HEK293 (cell line): ENCODE results near the gene ENDOU.

ENCODE experiments used
- AEBP2 ChIP-seq: fragments of 450-650 bp; formaldehyde crosslinking; IDR thresholded peaks from 2 replicates; pipeline ENCODE4 v1.5.1; 2016; ENCODE audit warnings: missing biosample characterization, missing genetic modification characterization, borderline replicate concordance
- BCL11B ChIP-seq: fragments of 450-650 bp; formaldehyde crosslinking; IDR thresholded peaks from 2 replicates; pipeline ENCODE4 v1.5.1; 2016; ENCODE audit warnings: low read depth, missing biosample characterization, missing genetic modification characterization
- FEZF1 ChIP-seq: fragments of 450-650 bp; formaldehyde crosslinking; IDR thresholded peaks from 2 replicates; pipeline ENCODE4 v1.5.1; 2016; ENCODE audit warnings: missing biosample characterization, missing genetic modification characterization
- GLIS1 ChIP-seq: fragments of 450-650 bp; formaldehyde crosslinking; IDR thresholded peaks from 2 replicates; pipeline ENCODE4 v1.5.1; 2016; ENCODE audit warnings: missing biosample characterization, missing genetic modification characterization
- KLF1 ChIP-seq: fragments of 450-650 bp; formaldehyde crosslinking; IDR thresholded peaks from 2 replicates; pipeline ENCODE4 v1.5.1; 2016; ENCODE audit warnings: missing biosample characterization, missing genetic modification characterization
- PRDM10 ChIP-seq: fragments of 450-650 bp; formaldehyde crosslinking; IDR thresholded peaks from 2 replicates; pipeline ENCODE4 v1.5.1; 2016; ENCODE audit warnings: missing biosample characterization, missing genetic modification characterization
- ZFHX2 ChIP-seq: fragments of 450-650 bp; formaldehyde crosslinking; conservative IDR thresholded peaks from 2 replicates; pipeline ENCODE4 v1.5.1; 2016; ENCODE audit warnings: missing biosample characterization, missing genetic modification characterization
- ZFP37 ChIP-seq: fragments of 450-650 bp; formaldehyde crosslinking; IDR thresholded peaks from 2 replicates; pipeline ENCODE4 v1.5.1; 2016; ENCODE audit warnings: missing biosample characterization, missing genetic modification characterization
- ZNF112 ChIP-seq: fragments of 450-650 bp; formaldehyde crosslinking; IDR thresholded peaks from 2 replicates; pipeline ENCODE4 v1.5.0; 2017; ENCODE audit warnings: missing biosample characterization, missing genetic modification characterization
- ZNF16 ChIP-seq: fragments of 450-650 bp; formaldehyde crosslinking; IDR thresholded peaks from 2 replicates; pipeline ENCODE4 v1.5.1; 2016; ENCODE audit warnings: low read depth, missing biosample characterization, missing genetic modification characterization
- ZNF24 ChIP-seq: fragments of 450-650 bp; formaldehyde crosslinking; IDR thresholded peaks from 2 replicates; pipeline ENCODE4 v1.5.1; 2016; ENCODE audit warnings: missing biosample characterization, missing genetic modification characterization
- ZNF292 ChIP-seq: fragments of 450-650 bp; formaldehyde crosslinking; IDR thresholded peaks from 2 replicates; pipeline ENCODE4 v1.5.1; 2016; ENCODE audit warnings: low read depth, missing biosample characterization, missing genetic modification characterization, borderline replicate concordance
- ZNF302 ChIP-seq: fragments of 450-650 bp; formaldehyde crosslinking; IDR thresholded peaks from 2 replicates; pipeline ENCODE4 v1.5.1; 2016; ENCODE audit warnings: missing biosample characterization, missing genetic modification characterization, low read depth
- ZNF558 ChIP-seq: fragments of 450-650 bp; formaldehyde crosslinking; IDR thresholded peaks from 2 replicates; pipeline ENCODE4 v1.5.1; 2016; ENCODE audit warnings: missing biosample characterization, missing genetic modification characterization
- ZNF585B ChIP-seq: fragments of 450-650 bp; formaldehyde crosslinking; IDR thresholded peaks from 2 replicates; pipeline ENCODE4 v1.5.1; 2016; ENCODE audit warnings: missing biosample characterization, missing genetic modification characterization
- ZNF645 ChIP-seq: fragments of 450-650 bp; formaldehyde crosslinking; IDR thresholded peaks from 2 replicates; pipeline ENCODE4; 2016; ENCODE audit warnings: missing biosample characterization, missing genetic modification characterization
- ZNF664 ChIP-seq: fragments of 450-650 bp; formaldehyde crosslinking; IDR thresholded peaks from 2 replicates; pipeline ENCODE4 v1.5.1; 2016; ENCODE audit warnings: missing biosample characterization, missing genetic modification characterization
- ZNF776 ChIP-seq: fragments of 450-650 bp; formaldehyde crosslinking; IDR thresholded peaks from 2 replicates; pipeline ENCODE4 v1.5.0; 2017; ENCODE audit warnings: missing biosample characterization, missing genetic modification characterization, borderline replicate concordance
- ZNF777 ChIP-seq: fragments of 450-650 bp; formaldehyde crosslinking; IDR thresholded peaks from 2 replicates; pipeline ENCODE4 v1.5.1; 2017; ENCODE audit warnings: missing biosample characterization, missing genetic modification characterization, borderline replicate concordance
- ZNF785 ChIP-seq: fragments of 450-650 bp; formaldehyde crosslinking; IDR thresholded peaks from 2 replicates; pipeline ENCODE4 v1.5.1; 2016; ENCODE audit warnings: missing biosample characterization, missing genetic modification characterization
- ZNF792 ChIP-seq: fragments of 450-650 bp; formaldehyde crosslinking; IDR thresholded peaks from 2 replicates; pipeline ENCODE4 v1.5.1; 2016; ENCODE audit warnings: missing biosample characterization, missing genetic modification characterization
- TF ChIP-seq, protein P1 (sequence below): fragments of 450-650 bp; formaldehyde crosslinking; conservative IDR thresholded peaks from 2 replicates; pipeline ENCODE4 v1.5.1; 2016; ENCODE audit warnings: low read depth, missing biosample characterization, missing genetic modification characterization
- TF ChIP-seq, protein P2 (sequence below): fragments of 450-650 bp; formaldehyde crosslinking; IDR thresholded peaks from 2 replicates; pipeline ENCODE4 v1.5.1; 2016; ENCODE audit warnings: missing biosample characterization, missing genetic modification characterization
- TF ChIP-seq, protein P3 (sequence below): fragments of 450-650 bp; formaldehyde crosslinking; IDR thresholded peaks from 2 replicates; pipeline ENCODE4 v1.5.1; 2016; ENCODE audit warnings: missing biosample characterization, missing genetic modification characterization

Gene ENDOU

DNA sequence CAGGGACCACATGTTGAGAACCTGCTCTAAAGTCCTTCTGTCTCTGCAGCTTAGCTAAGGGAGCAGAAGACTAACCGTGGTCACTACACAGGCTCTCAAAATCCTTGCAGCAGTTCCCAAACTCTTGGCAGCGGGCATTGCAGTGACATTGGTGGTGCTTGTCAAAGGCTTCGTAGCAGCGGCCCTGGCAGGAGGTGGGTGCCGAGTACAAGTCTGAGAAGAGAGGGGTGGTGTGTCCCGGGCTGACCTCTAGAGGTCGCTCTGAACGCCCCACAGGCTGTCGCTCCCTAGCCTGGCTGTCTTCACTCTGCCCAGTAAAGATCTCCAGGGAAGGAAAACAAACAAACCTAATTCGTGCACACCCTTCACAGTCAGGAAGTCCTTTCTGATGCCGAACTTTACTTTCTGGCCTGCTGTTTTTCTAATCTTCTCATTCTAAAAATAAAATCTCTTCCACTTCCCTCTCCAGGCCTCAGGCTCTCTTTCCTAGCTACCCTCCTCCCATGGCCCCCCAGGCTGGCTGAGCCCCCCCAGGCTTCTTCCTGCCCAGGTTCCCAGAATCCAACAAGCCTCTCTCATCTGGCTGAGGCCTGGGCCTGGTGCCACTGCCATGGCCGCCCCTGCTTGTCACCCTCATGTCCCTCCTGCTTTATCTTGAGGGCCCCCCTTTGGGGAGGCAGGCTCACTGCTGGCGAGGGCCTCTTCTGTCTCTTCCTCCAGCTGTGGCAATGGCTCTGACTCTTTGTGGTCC, 7.7 kb downstream of the ENDOU start (continued):
- TF ChIP-seq ZNF302 (tag by site-specific recombination) (no peak), ZNF112 (no peak), BCL11B (no peak), ZNF645 (tag by site-specific recombination) (no peak), FEZF1 (tag by site-specific recombination) (no peak), GLIS1 (tag by site-specific recombination) (peak; percentile 70), ZNF792 (no peak), ZNF24 (tag by site-specific recombination) (0 out of 2 replicates have a peak, but pooled peaks have one; percentile 33), ZNF16 (no peak), KLF1 (tag by site-specific recombination) (no peak), ZNF785 (tag by site-specific recombination) (no peak), ZNF776 (tag by site-specific recombination) (peak; percentile 99), ZNF777 (tag by site-specific recombination) (no peak), ZNF585B (tag by site-specific recombination) (no peak), ZFP37 (tag by site-specific recombination) (no peak), ZNF292 (no peak), ZNF664 (tag by site-specific recombination) (no peak), PRDM10 (tag by site-specific recombination) (peak; percentile 58), ZNF558 (tag by site-specific recombination) (no peak), AEBP2 (tag by site-specific recombination) (no peak), ZFHX2 (tag by site-specific recombination) (no peak)
- TF ChIP-seq, protein P1, sequence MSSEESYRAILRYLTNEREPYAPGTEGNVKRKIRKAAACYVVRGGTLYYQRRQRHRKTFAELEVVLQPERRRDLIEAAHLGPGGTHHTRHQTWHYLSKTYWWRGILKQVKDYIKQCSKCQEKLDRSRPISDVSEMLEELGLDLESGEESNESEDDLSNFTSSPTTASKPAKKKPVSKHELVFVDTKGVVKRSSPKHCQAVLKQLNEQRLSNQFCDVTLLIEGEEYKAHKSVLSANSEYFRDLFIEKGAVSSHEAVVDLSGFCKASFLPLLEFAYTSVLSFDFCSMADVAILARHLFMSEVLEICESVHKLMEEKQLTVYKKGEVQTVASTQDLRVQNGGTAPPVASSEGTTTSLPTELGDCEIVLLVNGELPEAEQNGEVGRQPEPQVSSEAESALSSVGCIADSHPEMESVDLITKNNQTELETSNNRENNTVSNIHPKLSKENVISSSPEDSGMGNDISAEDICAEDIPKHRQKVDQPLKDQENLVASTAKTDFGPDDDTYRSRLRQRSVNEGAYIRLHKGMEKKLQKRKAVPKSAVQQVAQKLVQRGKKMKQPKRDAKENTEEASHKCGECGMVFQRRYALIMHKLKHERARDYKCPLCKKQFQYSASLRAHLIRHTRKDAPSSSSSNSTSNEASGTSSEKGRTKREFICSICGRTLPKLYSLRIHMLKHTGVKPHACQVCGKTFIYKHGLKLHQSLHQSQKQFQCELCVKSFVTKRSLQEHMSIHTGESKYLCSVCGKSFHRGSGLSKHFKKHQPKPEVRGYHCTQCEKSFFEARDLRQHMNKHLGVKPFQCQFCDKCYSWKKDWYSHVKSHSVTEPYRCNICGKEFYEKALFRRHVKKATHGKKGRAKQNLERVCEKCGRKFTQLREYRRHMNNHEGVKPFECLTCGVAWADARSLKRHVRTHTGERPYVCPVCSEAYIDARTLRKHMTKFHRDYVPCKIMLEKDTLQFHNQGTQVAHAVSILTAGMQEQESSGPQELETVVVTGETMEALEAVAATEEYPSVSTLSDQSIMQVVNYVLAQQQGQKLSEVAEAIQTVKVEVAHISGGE (tag by site-specific recombination) = 0 out of 2 replicates have a peak, but pooled peaks have one; percentile 20
- TF ChIP-seq, protein P2, sequence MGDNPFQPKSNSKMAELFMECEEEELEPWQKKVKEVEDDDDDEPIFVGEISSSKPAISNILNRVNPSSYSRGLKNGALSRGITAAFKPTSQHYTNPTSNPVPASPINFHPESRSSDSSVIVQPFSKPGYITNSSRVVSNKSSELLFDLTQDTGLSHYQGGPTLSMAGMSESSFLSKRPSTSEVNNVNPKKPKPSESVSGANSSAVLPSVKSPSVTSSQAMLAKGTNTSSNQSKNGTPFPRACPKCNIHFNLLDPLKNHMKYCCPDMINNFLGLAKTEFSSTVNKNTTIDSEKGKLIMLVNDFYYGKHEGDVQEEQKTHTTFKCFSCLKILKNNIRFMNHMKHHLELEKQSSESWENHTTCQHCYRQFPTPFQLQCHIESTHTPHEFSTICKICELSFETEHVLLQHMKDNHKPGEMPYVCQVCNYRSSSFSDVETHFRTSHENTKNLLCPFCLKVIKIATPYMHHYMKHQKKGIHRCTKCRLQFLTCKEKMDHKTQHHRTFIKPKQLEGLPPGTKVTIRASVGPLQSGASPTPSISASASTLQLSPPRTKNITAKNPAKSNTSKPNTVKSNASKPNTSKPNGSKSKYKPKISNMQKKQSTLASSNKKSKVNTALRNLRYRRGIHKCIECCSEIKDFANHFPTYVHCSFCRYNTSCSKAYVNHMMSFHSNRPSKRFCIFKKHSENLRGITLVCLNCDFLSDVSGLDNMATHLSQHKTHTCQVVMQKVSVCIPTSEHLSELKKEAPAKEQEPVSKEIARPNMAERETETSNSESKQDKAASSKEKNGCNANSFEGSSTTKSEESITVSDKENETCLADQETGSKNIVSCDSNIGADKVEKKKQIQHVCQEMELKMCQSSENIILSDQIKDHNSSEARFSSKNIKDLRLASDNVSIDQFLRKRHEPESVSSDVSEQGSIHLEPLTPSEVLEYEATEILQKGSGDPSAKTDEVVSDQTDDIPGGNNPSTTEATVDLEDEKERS (tag by site-specific recombination) = no peak
- TF ChIP-seq, protein P3, sequence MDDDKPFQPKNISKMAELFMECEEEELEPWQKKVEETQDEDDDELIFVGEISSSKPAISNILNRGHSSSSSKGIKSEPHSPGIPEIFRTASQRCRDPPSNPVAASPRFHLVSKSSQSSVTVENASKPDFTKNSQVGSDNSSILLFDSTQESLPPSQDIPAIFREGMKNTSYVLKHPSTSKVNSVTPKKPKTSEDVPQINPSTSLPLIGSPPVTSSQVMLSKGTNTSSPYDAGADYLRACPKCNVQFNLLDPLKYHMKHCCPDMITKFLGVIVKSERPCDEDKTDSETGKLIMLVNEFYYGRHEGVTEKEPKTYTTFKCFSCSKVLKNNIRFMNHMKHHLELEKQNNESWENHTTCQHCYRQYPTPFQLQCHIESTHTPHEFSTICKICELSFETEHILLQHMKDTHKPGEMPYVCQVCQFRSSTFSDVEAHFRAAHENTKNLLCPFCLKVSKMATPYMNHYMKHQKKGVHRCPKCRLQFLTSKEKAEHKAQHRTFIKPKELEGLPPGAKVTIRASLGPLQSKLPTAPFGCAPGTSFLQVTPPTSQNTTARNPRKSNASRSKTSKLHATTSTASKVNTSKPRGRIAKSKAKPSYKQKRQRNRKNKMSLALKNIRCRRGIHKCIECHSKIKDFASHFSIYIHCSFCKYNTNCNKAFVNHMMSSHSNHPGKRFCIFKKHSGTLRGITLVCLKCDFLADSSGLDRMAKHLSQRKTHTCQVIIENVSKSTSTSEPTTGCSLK (tag by site-specific recombination) = no peak
